Measurements from ENCODE around the gene UNC13B.
"Not testable (repeated sequence)": the region's sequence is repeated elsewhere in the genome, so short reads cannot be mapped to it uniquely, and the experiment has no call there.

DNA sequence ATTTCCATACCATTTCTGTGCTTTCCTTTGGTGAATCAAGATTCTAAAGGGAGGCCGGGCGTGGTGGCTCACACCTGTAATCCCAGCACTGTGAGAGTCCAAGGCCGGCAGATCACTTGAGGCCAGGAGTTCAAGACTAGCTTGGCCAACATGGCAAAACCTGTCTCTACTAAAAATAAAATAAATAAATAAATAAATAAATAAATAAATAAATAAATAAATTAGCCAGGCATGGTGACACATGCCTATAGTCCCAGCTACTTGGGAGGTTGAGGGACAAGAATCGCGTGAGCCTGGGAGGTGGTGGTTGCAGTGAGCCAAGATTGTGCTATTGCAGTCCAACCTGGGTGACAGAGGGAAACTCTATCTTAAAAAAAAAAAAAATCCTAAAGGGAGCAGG, 247.6 kb downstream of the UNC13B start:
- TF ChIP-seq, protein P1, sequence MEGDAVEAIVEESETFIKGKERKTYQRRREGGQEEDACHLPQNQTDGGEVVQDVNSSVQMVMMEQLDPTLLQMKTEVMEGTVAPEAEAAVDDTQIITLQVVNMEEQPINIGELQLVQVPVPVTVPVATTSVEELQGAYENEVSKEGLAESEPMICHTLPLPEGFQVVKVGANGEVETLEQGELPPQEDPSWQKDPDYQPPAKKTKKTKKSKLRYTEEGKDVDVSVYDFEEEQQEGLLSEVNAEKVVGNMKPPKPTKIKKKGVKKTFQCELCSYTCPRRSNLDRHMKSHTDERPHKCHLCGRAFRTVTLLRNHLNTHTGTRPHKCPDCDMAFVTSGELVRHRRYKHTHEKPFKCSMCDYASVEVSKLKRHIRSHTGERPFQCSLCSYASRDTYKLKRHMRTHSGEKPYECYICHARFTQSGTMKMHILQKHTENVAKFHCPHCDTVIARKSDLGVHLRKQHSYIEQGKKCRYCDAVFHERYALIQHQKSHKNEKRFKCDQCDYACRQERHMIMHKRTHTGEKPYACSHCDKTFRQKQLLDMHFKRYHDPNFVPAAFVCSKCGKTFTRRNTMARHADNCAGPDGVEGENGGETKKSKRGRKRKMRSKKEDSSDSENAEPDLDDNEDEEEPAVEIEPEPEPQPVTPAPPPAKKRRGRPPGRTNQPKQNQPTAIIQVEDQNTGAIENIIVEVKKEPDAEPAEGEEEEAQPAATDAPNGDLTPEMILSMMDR (conservative IDR thresholded peaks at IDR 0.05; ENCODE audit: low read depth in 2 of 2), result not testable (repeated sequence)
- not testable (repeated sequence) for TF ChIP-seq POLR2AphosphoS5 (IDR thresholded peaks at IDR 0.05; ENCODE audit: low read depth); EZH2phosphoT487 (IDR thresholded peaks at IDR 0.05; ENCODE audit: unreplicated experiment); EZH2 (IDR thresholded peaks at IDR 0.05; ENCODE audit: low read depth, unreplicated experiment); ZNF331 (CRISPR knock-in tag; IDR thresholded peaks at IDR 0.05; ENCODE audit: low read depth); JUNB (IDR thresholded peaks at IDR 0.05; ENCODE audit: unreplicated experiment); CREB1 (CRISPR knock-in tag; IDR thresholded peaks at IDR 0.05; ENCODE audit: low read depth)
- TF ChIP-seq, protein P2, sequence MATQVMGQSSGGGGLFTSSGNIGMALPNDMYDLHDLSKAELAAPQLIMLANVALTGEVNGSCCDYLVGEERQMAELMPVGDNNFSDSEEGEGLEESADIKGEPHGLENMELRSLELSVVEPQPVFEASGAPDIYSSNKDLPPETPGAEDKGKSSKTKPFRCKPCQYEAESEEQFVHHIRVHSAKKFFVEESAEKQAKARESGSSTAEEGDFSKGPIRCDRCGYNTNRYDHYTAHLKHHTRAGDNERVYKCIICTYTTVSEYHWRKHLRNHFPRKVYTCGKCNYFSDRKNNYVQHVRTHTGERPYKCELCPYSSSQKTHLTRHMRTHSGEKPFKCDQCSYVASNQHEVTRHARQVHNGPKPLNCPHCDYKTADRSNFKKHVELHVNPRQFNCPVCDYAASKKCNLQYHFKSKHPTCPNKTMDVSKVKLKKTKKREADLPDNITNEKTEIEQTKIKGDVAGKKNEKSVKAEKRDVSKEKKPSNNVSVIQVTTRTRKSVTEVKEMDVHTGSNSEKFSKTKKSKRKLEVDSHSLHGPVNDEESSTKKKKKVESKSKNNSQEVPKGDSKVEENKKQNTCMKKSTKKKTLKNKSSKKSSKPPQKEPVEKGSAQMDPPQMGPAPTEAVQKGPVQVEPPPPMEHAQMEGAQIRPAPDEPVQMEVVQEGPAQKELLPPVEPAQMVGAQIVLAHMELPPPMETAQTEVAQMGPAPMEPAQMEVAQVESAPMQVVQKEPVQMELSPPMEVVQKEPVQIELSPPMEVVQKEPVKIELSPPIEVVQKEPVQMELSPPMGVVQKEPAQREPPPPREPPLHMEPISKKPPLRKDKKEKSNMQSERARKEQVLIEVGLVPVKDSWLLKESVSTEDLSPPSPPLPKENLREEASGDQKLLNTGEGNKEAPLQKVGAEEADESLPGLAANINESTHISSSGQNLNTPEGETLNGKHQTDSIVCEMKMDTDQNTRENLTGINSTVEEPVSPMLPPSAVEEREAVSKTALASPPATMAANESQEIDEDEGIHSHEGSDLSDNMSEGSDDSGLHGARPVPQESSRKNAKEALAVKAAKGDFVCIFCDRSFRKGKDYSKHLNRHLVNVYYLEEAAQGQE (IDR thresholded peaks at IDR 0.05; ENCODE audit: unreplicated experiment), result not testable (repeated sequence)
